Thyroid gland (tissue), 4 donors: ENCODE measurements around the gene MRPL52.

ENCODE experiments used
- POLR2A ChIP-seq, 2 donors: fragments of 450-650 bp; IDR thresholded peaks; one replicate each; pipeline ENCODE4 v1.6.1; 2017; ENCODE audit warnings: antibody characterized with exemption in 2 of 2, mild to moderate bottlenecking in 2 of 2, moderate library complexity in 1 of 2
- TF ChIP-seq, protein P1 (sequence below), 6 experiments: fragments of 200-600 bp in 3 of 6; fragments of 450-650 bp in 3 of 6; sonication (generic) in 3 of 6; IDR thresholded peaks; one replicate each; pipeline ENCODE4 v1.5.1; 2016 to 2019; ENCODE audit warnings: antibody characterized with exemption in 6 of 6, mild to moderate bottlenecking in 2 of 6, inconsistent platforms in 1 of 6, moderate library complexity in 1 of 6

- TF ChIP-seq POLR2A (IDR thresholded peaks at IDR 0.05): no peak
- TF ChIP-seq, protein P1, sequence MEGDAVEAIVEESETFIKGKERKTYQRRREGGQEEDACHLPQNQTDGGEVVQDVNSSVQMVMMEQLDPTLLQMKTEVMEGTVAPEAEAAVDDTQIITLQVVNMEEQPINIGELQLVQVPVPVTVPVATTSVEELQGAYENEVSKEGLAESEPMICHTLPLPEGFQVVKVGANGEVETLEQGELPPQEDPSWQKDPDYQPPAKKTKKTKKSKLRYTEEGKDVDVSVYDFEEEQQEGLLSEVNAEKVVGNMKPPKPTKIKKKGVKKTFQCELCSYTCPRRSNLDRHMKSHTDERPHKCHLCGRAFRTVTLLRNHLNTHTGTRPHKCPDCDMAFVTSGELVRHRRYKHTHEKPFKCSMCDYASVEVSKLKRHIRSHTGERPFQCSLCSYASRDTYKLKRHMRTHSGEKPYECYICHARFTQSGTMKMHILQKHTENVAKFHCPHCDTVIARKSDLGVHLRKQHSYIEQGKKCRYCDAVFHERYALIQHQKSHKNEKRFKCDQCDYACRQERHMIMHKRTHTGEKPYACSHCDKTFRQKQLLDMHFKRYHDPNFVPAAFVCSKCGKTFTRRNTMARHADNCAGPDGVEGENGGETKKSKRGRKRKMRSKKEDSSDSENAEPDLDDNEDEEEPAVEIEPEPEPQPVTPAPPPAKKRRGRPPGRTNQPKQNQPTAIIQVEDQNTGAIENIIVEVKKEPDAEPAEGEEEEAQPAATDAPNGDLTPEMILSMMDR (IDR thresholded peaks at IDR 0.05): no peak
These were observed 43.3 kb downstream of the MRPL52 start for GRCh38 chr14:22872833-22873520.
